GM21360 (cell line): ENCODE measurements around the gene TMED9.
"Not testable (repeated sequence)": the region's sequence is repeated elsewhere in the genome, so short reads cannot be mapped to it uniquely, and the experiment has no call there.

Experiments used
- ATAC-seq: cut with Tn5 transposase; IDR thresholded peaks from one replicate; pipeline ENCODE4 v1.9.1; 2021; ENCODE audit warnings: mild to moderate bottlenecking, moderate library complexity; ENCODE audit not compliant: unreplicated experiment

Gene TMED9

DNA sequence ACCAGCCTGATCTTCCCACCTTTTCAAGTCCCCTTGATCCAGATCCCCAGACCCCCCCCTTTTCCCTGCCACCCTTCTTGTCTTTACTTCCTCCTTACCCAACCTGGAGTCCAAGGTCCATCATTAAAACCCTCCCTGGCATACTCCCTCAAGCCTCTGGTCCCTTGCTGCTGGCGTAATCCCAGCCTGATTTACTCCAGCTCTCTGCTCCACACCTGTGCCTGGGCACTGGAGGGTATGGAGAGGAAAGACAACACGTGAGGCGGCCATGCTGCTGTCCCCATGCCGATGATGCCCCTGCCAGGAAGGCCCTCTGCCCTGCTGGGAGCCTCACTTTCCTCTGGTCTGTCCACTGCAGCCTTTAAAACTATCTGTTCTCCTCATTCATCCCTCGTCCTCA, 13.1 kb downstream of the TMED9 start:
- no peak for ATAC-seq

DNA sequence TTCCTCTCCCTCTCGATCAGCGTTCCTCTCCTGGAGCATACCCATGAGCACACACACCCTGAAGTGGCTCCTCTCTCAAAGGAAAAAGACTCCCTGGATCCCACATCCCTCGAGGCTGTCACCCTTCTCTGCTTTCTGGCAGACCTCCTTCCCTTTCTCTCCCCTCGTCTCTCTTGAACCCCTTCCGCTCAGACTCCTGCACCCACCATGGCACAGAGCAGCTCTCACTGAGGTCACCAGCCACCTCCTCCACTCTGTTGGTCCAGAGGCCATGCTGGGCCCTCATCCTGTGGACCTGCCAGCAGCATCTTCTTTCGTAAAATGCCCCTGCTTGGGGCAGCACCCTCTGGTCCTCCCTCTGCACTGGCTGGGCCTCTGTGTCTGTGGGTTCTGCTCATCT, 13.7 kb downstream of the TMED9 start:
- no peak for ATAC-seq

DNA sequence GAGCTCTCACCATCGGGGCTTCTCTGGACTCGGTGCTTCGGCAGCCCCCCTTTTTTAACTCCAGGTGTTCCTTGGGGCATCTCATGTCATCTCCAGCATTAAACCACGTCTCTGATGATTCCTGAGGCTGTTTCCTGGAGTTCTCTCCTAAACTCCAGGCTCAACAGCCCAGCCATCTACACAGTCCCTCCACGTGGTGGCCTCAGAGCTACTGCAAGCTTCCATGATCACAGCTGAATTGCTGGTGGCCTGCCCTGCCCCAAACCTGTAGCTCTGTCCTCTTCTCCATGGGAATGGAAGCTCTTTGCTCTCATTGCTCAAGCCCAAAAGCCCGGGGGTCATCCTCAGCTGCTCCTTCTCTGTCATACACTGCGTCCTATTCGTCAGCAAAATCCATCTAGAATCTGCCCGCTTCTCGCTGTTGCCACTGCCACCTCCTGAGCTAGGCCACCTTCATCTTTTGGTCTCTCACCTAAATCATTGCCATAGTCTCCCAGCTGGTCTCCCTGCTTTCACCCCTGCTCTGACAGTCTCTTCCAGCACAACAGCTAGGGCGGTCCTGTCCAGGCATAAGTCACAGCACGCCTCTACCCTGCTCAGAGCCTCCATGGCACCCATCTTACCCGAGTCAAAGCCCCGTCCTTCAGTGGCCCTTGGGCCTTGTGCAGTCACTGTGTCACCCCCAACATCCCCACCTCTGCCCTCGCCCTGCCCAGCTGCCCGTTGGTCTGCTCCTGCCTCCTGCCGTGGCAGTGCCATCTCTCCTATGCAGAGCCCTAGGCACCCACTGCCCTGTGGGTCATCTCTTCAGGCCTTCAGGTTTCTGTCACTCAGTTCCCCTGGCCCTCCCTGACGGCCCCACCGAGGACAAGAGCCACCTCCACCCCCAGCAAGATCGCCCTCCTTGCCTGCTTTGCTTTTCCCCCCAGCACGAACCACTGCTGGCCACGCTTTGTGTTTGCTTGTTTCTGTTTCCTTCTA, 14.4 kb downstream of the TMED9 start:
- no peak for ATAC-seq

DNA sequence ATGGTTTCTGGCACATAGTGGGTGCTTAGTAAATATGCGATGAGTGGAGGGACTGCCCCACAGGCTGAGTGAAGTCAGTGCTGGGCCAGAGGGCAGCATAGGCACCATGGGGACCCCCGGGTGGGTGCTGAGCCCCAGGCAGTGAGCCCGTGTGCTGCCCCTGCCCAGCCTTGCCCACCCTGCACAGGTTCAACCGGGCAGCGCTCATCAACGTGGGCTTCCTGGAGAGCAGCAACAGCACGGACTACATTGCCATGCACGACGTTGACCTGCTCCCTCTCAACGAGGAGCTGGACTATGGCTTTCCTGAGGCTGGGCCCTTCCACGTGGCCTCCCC, 15.1 kb downstream of the TMED9 start:
- no peak for ATAC-seq

DNA sequence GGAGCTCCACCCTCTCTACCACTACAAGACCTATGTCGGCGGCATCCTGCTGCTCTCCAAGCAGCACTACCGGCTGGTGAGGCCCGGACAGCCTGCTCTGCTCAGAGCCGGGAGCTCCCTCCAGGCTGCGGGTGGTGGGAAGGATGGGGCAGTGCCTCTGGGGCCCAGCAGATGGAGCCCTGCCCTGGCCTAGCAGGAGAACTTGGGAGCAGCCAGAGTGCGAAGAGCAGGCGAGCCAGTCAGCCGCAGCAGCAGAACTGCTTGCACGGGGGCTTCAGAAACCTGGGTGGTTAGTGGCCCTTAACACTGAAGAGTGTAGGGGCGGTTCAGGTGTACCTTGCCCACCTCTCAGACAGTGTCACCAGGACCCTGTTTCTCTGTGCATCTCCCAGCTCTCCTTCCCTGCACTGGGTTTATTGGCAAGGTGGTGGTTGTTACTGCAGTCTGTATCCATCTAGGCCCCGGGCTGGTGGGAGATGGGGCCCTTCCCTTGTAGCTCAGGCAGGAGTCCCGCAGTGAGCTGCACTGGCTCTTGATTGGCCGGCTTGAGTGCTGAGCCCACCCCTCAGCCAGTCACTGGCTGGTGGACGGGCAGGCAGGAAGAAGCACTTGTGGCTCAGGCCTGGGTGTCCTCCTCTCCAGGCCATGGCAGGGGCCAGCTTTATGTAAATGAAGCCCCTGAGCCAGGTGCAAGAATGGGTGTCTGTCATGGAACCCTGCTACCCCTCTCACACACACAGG, 15.6 kb downstream of the TMED9 start:
- ATAC-seq: no peak

DNA sequence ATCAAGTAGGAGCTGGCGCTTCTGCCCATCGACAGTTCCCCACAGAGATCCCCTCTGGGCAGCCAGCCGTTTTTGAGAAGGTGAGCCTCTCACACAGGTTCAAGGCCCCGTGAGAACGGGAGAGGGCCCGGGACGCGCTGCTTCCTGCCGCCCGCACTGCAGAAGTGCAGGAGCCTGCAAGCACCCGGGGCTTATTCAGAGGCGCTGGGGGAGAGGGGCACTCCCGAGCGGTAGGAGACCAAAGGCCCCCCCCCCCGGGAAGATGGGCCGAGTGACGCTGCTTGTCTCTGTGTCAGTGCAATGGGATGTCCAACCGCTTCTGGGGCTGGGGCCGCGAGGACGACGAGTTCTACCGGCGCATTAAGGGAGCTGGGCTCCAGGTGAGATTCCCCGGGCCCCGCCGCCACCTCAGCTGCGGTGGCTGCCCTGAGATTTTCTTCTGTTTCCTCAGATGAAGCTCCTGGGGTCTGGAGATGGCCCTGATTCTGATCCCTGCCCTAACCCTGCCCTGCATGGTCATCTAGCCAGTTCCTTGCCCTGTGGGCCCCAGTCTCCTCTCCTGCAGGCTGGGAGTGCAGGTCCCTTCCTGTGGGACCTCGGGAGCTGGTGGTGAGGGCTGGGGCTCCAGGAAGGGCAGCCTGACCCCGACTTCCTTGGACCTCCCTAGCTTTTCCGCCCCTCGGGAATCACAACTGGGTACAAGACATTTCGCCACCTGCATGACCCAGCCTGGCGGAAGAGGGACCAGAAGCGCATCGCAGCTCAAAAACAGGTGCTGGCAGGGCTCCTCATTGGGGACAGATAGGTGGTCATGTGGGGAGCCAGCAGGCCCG, 16.5 kb downstream of the TMED9 start:
- no peak for ATAC-seq

DNA sequence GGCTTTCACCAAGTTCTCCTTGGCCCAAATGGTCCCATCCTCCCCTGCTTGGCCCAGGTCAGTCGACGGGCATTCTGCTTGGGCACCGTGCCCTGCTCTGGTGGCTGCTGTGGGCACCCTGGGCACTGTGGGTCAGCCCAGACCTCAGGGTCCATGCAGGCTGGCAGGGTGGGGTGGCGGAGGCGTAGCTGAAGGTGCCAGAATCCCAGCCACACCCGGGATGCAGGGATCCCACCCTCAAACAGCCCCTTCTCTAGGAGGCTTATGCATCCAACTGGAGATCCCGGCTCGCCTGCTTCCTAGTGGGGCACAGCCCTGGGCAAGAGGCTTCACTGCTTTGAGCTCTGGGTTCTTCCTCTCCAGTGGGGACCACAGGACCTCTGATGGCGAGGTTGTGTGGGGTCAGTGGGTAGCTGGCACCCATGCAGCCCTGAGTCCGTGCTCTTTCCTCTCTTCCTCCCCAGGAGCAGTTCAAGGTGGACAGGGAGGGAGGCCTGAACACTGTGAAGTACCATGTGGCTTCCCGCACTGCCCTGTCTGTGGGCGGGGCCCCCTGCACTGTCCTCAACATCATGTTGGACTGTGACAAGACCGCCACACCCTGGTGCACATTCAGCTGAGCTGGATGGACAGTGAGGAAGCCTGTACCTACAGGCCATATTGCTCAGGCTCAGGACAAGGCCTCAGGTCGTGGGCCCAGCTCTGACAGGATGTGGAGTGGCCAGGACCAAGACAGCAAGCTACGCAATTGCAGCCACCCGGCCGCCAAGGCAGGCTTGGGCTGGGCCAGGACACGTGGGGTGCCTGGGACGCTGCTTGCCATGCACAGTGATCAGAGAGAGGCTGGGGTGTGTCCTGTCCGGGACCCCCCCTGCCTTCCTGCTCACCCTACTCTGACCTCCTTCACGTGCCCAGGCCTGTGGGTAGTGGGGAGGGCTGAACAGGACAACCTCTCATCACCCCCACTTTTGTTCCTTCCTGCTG, 17.4 kb downstream of the TMED9 start:
- no peak for ATAC-seq

DNA sequence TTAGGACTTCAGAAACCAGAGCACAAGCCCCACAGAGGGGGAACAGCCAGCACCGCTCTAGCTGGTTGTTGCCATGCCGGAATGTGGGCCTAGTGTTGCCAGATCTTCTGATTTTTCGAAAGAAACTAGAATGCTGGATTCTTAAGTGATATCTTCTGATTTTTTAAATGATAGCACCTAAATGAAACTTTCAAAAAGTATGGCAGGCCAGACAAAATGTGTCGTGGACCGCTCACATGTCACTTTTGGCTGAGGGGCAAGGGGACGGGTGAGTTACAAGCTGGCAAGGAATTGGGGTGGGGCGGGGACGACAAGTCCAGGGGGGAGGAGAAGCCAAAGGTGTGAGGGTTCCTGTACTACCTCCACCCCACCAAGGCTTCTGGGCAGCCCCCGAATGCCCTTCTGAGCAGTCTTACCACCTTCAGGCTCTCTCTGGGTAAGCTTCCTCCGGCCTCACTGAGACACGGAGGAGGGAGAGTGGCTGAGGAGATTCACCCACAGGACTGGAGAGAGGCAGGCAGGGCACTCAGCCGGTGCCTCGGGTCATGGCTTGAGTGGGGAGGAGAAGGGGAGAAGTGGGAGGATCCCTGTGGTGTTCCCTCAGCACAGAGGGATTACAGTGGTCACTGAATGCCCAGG, 18.2 kb downstream of the TMED9 start:
- no peak for ATAC-seq

DNA sequence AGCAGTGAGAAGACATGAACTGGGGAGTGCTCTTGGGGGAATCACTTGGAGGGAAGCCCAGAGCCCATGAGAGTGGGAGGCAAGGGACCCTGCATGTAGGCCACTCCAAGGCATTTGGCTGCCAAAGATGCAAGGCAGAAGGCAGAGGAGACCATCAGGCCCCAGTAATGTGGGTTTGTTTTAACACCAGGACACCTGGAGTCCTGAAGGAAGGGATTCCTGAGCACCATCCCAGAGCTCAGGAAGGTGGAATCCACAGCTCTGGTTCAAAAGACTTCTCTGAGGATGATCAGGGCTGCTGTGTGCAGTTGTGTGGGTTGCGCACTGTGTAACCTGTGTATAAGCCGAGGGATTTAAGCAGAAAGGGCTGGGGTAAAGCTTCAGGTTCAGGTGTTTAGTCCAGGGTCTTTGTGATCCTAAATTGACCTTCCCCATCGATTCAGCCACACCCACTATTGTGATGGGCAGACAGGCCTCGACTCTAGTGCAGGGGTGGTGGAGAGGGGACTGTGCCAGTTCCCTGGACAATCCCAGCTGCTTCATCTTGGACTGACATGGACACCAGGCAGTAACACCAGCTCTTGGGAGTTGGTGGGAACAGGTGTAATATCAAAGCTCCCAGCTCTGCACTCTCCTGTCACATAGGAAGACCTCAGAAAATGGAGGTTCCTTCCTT, 18.9 kb downstream of the TMED9 start:
- ATAC-seq: no peak

DNA sequence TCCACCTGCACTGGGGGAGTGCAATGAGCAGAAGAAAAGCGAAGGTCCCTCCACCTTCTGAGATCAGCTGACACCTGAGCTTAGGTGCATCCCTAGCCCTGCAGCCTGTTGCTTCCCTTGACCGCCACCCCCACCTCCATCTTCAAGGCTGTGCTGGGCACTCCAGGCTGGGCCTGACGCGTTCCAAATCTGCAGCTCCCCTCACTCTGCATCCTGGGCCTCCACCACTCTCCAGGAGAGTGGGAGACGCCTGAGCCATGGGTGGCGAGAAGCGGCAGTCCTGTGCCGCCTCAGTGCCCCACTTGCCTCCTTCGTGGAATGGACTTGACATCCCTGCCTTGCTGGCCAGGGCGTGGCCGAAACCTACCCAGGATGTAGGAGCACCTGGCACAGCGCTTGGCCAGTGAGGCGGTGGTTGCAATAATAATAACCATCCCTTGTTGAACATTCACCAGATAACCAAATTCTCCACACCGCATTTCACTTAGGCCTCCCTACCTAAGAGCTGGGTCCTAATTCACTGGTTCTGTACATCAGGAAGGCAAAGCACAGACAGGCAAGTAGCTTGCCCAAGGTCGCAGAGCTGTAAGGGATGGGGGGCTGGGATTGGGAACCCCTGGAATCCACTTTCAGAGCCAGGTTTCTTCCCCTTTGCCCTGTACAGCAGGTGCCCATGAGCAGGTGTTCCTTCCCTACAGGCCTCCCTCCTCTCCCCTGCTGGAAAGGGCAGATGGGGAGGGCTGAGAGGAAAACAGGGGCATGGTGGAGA, 19.6 kb downstream of the TMED9 start:
- ATAC-seq: no peak

DNA sequence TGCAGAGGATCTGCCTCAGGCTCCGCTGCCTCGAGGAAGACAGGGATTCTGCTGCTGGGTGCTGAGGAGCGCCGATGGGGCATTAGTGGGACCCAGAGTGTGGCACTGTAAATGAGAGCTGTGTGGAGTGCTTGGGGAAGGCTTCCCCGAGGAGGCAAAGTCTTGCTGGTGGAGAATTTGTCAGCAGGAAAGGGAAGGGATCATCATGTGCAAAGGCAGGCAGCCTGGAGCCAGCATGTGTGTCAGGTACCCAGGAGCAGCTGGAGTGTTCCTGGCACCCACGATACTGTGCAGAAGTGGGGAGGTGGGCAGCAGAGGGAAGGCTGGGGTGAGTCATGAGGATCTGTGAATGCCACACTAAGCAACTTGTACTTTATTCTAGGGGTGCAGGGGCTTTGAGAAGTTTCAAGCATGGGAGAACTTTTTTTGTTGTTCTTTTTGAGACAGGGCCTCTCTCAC, 20.2 kb downstream of the TMED9 start:
- no peak for ATAC-seq

DNA sequence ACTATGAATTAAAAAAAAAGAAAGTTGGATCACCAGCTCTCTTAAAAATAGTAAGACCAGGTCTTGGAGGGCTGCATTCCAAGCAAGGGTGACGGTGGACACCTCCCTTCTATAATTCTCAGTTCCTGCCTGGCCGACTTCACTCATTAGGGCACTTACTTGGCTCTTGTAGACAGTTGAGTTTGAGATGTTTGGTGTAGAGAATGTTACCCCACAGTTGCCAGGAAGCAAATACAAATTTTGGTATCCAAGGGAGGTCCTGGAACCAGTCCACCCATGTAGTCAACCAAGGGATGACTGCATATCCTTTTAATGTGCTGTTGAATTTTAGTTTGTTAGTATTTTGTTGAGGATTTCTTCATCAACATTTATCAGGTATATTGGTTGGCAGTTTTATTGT, 28.6 kb downstream of the TMED9 start:
- ATAC-seq: no peak

DNA sequence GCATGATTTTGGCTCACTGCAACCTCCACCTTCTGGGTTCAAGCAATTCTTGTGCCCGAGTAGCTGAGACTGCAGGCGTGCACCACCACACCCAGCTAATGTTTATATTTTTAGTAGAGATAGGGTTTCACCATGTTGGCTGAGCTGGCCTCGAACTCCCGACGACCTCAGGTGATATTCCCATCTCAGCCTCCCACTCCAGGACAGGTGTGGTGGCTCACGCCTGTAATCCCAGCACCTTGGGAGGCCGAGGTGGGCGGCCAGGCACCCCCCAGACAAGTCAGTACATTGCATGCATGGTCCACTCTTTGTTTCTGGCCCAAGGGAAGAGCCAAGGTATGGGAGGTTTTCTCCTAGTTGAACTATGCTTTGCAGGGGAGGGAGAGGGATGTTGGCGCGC, 32.2 kb downstream of the TMED9 start:
- not testable (repeated sequence) for ATAC-seq

DNA sequence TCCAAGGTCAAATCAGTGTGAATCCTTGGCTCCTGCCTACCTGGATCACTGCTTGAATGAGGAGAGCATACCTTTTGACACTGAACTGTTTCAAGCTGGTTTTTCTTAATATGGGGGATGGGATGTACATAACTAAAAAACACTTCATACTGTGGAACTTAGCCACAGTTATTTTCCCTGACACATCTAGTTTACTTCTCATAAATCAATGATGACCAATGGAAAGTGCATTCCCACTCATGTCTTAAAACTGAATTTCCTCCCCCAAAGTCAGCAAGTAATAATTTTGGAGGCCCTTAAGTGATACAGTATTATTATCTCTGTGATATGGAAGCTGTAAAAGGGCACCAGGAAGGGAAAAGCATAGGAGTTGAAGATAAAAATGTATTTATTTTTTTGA, 38.2 kb downstream of the TMED9 start:
- ATAC-seq: not testable (repeated sequence)

DNA sequence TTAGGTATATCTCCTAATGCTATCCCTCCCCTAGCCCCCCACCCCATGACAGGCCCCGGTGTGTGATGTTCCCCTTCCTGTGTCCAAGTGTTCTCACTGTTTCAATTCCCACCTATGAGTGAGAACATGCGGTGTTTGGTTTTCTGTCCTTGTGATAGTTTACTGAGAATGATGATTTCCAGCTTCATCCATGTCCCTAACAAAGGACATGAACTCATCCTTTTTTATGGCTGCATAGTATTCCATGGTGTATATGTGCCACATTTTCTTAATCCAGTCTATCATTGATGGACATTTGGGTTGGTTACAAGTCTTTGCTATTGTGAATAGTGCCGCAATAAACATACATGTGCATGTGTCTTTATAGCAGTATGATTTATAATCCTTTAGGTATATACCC, 42.9 kb downstream of the TMED9 start:
- not testable (repeated sequence) for ATAC-seq

DNA sequence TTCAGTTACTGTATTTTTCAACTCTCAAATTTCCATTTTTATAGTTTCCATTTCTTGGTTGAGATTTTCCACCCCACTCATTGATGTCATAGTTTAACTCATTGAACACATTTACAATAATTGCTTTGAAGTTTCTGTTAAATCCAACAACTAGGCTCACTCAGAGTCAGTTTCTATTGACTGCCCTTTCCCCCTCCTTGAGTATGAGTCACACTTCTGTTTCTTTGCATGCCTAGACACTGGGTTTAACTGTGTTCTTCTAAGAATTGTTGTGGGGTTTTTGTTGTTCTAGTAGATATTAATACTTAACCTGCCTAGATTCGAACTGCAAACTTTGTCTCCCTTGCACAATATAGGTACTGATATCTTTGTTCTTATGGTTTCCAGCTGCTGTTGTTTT, 53.5 kb downstream of the TMED9 start:
- not testable (repeated sequence) for ATAC-seq
